HAP-1 (cell line): ENCODE data around the gene CHCHD6.

Experiments
- DNase-seq, 2 experiments: peaks; one replicate each; pipeline ENCODE4 v3.0.0-alpha.2; 2016 to 2020; ENCODE audit warnings: low spot score in 2 of 2
- H3K27me3 ChIP-seq: fragments of 250-450 bp; sonication (Bioruptor Pico); 2 replicates; pipeline ENCODE4 v1.5.1; 2020; ENCODE audit warnings: low read depth, mild to moderate bottlenecking, moderate library complexity
- H3K36me3 ChIP-seq: fragments of 250-450 bp; sonication (Bioruptor Pico); replicated peaks from 2 replicates; pipeline ENCODE4 v1.5.1; 2020; ENCODE audit warnings: mild to moderate bottlenecking
- H3K4me1 ChIP-seq: fragments of 250-450 bp; sonication (Bioruptor Pico); 2 replicates; pipeline ENCODE4 v1.5.1; 2020; ENCODE audit warnings: mild to moderate bottlenecking
- H3K4me3 ChIP-seq: fragments of 250-450 bp; sonication (Bioruptor Pico); 2 replicates; pipeline ENCODE4 v1.5.1; 2020; ENCODE audit warnings: mild to moderate bottlenecking, moderate library complexity
- H3K9me3 ChIP-seq: fragments of 250-450 bp; sonication (Bioruptor Pico); 2 replicates; pipeline ENCODE4 v1.5.1; 2020; ENCODE audit warnings: mild to moderate bottlenecking, moderate library complexity
- in situ Hi-C: fragments of 300-500 bp; cut with MboI; formaldehyde crosslinking; loops from 3 replicates; pipeline ENCODE4 v1.14.3; 2020; ENCODE audit warnings: low sequenced_read_pairs, inconsistent platforms, mixed read lengths

CHCHD6 gene

GRCh38 chr3:126728680-126729079, 24.6 kb downstream of the CHCHD6 start:
- Histone ChIP-seq H3K4me3 (no peak overlapping the region), H3K36me3 (peaks cover 5% of the 10 kb centered on the region; the same call in 1 of the 2 replicates), H3K27me3 (no peaks in the 10 kb centered on the region), H3K4me1 (no peaks in the 10 kb centered on the region), H3K9me3 (peaks cover 3% of the 10 kb centered on the region; the same call in 1 of the 2 replicates)
- DNase-seq, result no peak
- in situ Hi-C loops, result no loop called here

- H3K4me1 ChIP-seq, result no peaks in the 10 kb centered on the region
- no peaks in the 10 kb centered on the region for H3K9me3 ChIP-seq
- H3K27me3 ChIP-seq, result no peaks in the 10 kb centered on the region
- in situ Hi-C loops, result no loop called here
- H3K4me3 ChIP-seq, result no peak overlapping the region
- DNase-seq, result no peak
- peaks cover 3% of the 10 kb centered on the region; the same call in 1 of the 2 replicates for H3K36me3 ChIP-seq
These were observed 26.3 kb downstream of the CHCHD6 start for GRCh38 chr3:126730376-126730775.

- no peaks in the 10 kb centered on the region for H3K4me1 ChIP-seq
- DNase-seq, result no peak
- no peaks in the 10 kb centered on the region for H3K27me3 ChIP-seq
- peaks cover 3% of the 10 kb centered on the region; the same call in 1 of the 2 replicates for H3K36me3 ChIP-seq
- H3K9me3 ChIP-seq, result no peaks in the 10 kb centered on the region
- in situ Hi-C loops, result no loop called here
- no peak overlapping the region for H3K4me3 ChIP-seq
These were observed 27.0 kb downstream of the CHCHD6 start for GRCh38 chr3:126731044-126731443.

- in situ Hi-C loops, result no loop called here
- no peak for DNase-seq
- Histone ChIP-seq H3K36me3 (peaks cover 10% of the 10 kb centered on the region; the same call in 1 of the 2 replicates), H3K27me3 (no peaks in the 10 kb centered on the region), H3K4me3 (no peak overlapping the region), H3K9me3 (no peaks in the 10 kb centered on the region), H3K4me1 (no peaks in the 10 kb centered on the region)
These were observed 28.4 kb downstream of the CHCHD6 start for GRCh38 chr3:126732281-126733060.

GRCh38 chr3:126733061-126733430, 29.0 kb downstream of the CHCHD6 start:
- Histone ChIP-seq H3K9me3 (no peaks in the 10 kb centered on the region), H3K27me3 (no peaks in the 10 kb centered on the region), H3K4me3 (no peak overlapping the region), H3K36me3 (peaks cover 10% of the 10 kb centered on the region; the same call in 1 of the 2 replicates), H3K4me1 (no peaks in the 10 kb centered on the region)
- in situ Hi-C loops, result no loop called here
- DNase-seq, result no peak

- no peak for DNase-seq
- H3K4me1 ChIP-seq, result no peaks in the 10 kb centered on the region
- H3K9me3 ChIP-seq, result no peaks in the 10 kb centered on the region
- no peaks in the 10 kb centered on the region for H3K27me3 ChIP-seq
- H3K36me3 ChIP-seq, result peaks cover 10% of the 10 kb centered on the region; the same call in 1 of the 2 replicates
- no peak overlapping the region for H3K4me3 ChIP-seq
- in situ Hi-C loops, result no loop called here
These were observed 30.2 kb downstream of the CHCHD6 start for GRCh38 chr3:126734106-126734723.

- H3K9me3 ChIP-seq, result 0 out of 2 replicates have a peak, but pooled peaks cover 2% of the 10 kb centered on the region
- H3K4me1 ChIP-seq, result no peaks in the 10 kb centered on the region
- no peak for DNase-seq
- peaks cover 10% of the 10 kb centered on the region; the same call in 1 of the 2 replicates for H3K36me3 ChIP-seq
- H3K4me3 ChIP-seq, result no peak overlapping the region
- H3K27me3 ChIP-seq, result no peaks in the 10 kb centered on the region
- in situ Hi-C loops, result no loop called here
These were observed 33.5 kb downstream of the CHCHD6 start for GRCh38 chr3:126737527-126737926.

- Histone ChIP-seq H3K4me3 (no peak overlapping the region), H3K36me3 (no peaks in the 10 kb centered on the region), H3K27me3 (no peaks in the 10 kb centered on the region), H3K4me1 (no peaks in the 10 kb centered on the region), H3K9me3 (0 out of 2 replicates have a peak, but pooled peaks cover 2% of the 10 kb centered on the region)
- in situ Hi-C loops, result no loop called here
- no peak for DNase-seq
These were observed 38.0 kb downstream of the CHCHD6 start for GRCh38 chr3:126742057-126742456.

GRCh38 chr3:126743350-126743749, 39.3 kb downstream of the CHCHD6 start:
- DNase-seq, result no peak
- in situ Hi-C loops, result no loop called here
- H3K4me3 ChIP-seq, result no peak overlapping the region
- H3K4me1 ChIP-seq, result no peaks in the 10 kb centered on the region
- no peaks in the 10 kb centered on the region for H3K27me3 ChIP-seq
- H3K36me3 ChIP-seq, result no peaks in the 10 kb centered on the region
- 0 out of 2 replicates have a peak, but pooled peaks cover 2% of the 10 kb centered on the region for H3K9me3 ChIP-seq

GRCh38 chr3:126743781-126744180, 39.7 kb downstream of the CHCHD6 start:
- no peaks in the 10 kb centered on the region for H3K4me1 ChIP-seq
- H3K9me3 ChIP-seq, result 0 out of 2 replicates have a peak, but pooled peaks cover 2% of the 10 kb centered on the region
- DNase-seq, result no peak
- no peak overlapping the region for H3K4me3 ChIP-seq
- no peaks in the 10 kb centered on the region for H3K27me3 ChIP-seq
- in situ Hi-C loops, result no loop called here
- H3K36me3 ChIP-seq, result no peaks in the 10 kb centered on the region

GRCh38 chr3:126745760-126746394, 41.8 kb downstream of the CHCHD6 start:
- H3K4me3 ChIP-seq, result no peak overlapping the region
- no peaks in the 10 kb centered on the region for H3K9me3 ChIP-seq
- no peaks in the 10 kb centered on the region for H3K4me1 ChIP-seq
- no peaks in the 10 kb centered on the region for H3K36me3 ChIP-seq
- no peaks in the 10 kb centered on the region for H3K27me3 ChIP-seq
- in situ Hi-C loops, result no loop called here
- DNase-seq, result no peak

- in situ Hi-C loops, result no loop called here
- H3K27me3 ChIP-seq, result no peaks in the 10 kb centered on the region
- no peaks in the 10 kb centered on the region for H3K4me1 ChIP-seq
- H3K36me3 ChIP-seq, result no peaks in the 10 kb centered on the region
- no peak overlapping the region for H3K4me3 ChIP-seq
- H3K9me3 ChIP-seq, result no peaks in the 10 kb centered on the region
- no peak for DNase-seq
These were observed 42.5 kb downstream of the CHCHD6 start for GRCh38 chr3:126746395-126747177.

GRCh38 chr3:126747768-126748167, 43.7 kb downstream of the CHCHD6 start:
- H3K4me1 ChIP-seq, result no peaks in the 10 kb centered on the region
- no peaks in the 10 kb centered on the region for H3K9me3 ChIP-seq
- H3K27me3 ChIP-seq, result no peaks in the 10 kb centered on the region
- no peaks in the 10 kb centered on the region for H3K36me3 ChIP-seq
- in situ Hi-C loops, result no loop called here
- H3K4me3 ChIP-seq, result no peak overlapping the region
- DNase-seq, result no peak
